Endodermal cell (in vitro differentiated cells): ENCODE results near the gene ST3GAL6. TPM values are rescaled to one million over a fixed set of nuclear protein-coding genes. Genes with fewer than 3 reads are reported as not detected.

ENCODE experiments used
- DNase-seq: peaks from one replicate; pipeline ENCODE4 v3.0.0-alpha.2; 2017
- H3K27ac ChIP-seq: 2 replicates; pipeline ENCODE4 v1.5.1; 2013; ENCODE audit warnings: mild to moderate bottlenecking, low read depth, low read length, moderate library complexity
- H3K27me3 ChIP-seq: 2 replicates; pipeline ENCODE4 v1.6.1; 2013; ENCODE audit warnings: mild to moderate bottlenecking, low read length, moderate library complexity; ENCODE audit not compliant: insufficient read depth, control insufficient read depth, poor library complexity, severe bottlenecking
- H3K36me3 ChIP-seq: 2 replicates; pipeline ENCODE4 v1.7.0; 2013; ENCODE audit warnings: mild to moderate bottlenecking, low read length, moderate library complexity; ENCODE audit not compliant: control insufficient read depth, insufficient read depth
- H3K4me1 ChIP-seq: one replicate; pipeline ENCODE4 v1.7.0; 2013; ENCODE audit warnings: low read length; ENCODE audit not compliant: control insufficient read depth, insufficient read depth
- H3K4me3 ChIP-seq: 2 replicates; pipeline ENCODE4 v1.5.1; 2013; ENCODE audit warnings: mild to moderate bottlenecking, low read length, moderate library complexity
- H3K9ac ChIP-seq: 2 replicates; pipeline ENCODE4 v1.6.1; 2013; ENCODE audit warnings: mild to moderate bottlenecking, low read length, moderate library complexity; ENCODE audit not compliant: poor library complexity, severe bottlenecking; ENCODE audit errors: extremely low read depth
- H3K9me3 ChIP-seq: 2 replicates; pipeline ENCODE4 v1.6.1; 2013; ENCODE audit warnings: mild to moderate bottlenecking, low read length, moderate library complexity; ENCODE audit not compliant: control insufficient read depth
- H3K27ac Mint-ChIP-seq: 2 replicates; pipeline ENCODE4 v1.8.0; 2020; ENCODE audit warnings: mixed read lengths
- H3K27me3 Mint-ChIP-seq: 2 replicates; pipeline ENCODE4 v1.8.0; 2021; ENCODE audit warnings: mild to moderate bottlenecking, mixed read lengths; ENCODE audit not compliant: insufficient read depth
- H3K36me3 Mint-ChIP-seq: 2 replicates; pipeline ENCODE4 v1.8.0; 2020; ENCODE audit warnings: low read depth, mixed read lengths
- H3K4me1 Mint-ChIP-seq: 2 replicates; pipeline ENCODE4 v1.8.0; 2020; ENCODE audit warnings: mixed read lengths
- H3K4me3 Mint-ChIP-seq: 2 replicates; pipeline ENCODE4 v1.8.0; 2020; ENCODE audit warnings: mild to moderate bottlenecking, moderate library complexity, mixed read lengths
- H3K9me3 Mint-ChIP-seq: 2 replicates; pipeline ENCODE4 v1.8.0; 2020; ENCODE audit warnings: mild to moderate bottlenecking, mixed read lengths
- CTCF ChIP-seq: fragments of 200-600 bp; sonication (generic); conservative IDR thresholded peaks from 2 replicates; pipeline ENCODE4 v1.5.0; 2021; ENCODE audit warnings: antibody characterized with exemption, mild to moderate bottlenecking
- WGBS, 2 experiments: methylation state at CpG; one replicate each; pipeline versions ENCODE4 v1.1.5 to v1.1.7; 2013; ENCODE audit warnings: missing lambda C conversion rate in 2 of 2, mixed read lengths in 1 of 2; ENCODE audit not compliant: insufficient coverage in 1 of 2, insufficient read length in 1 of 2; 5-methylcytosine and 5-hydroxymethylcytosine counted together
- total RNA-seq, 2 donors: library from RNA; stranded (reverse); fragmentation: NEBNext Ultra II Directional in 1 of 2; extraction: Animal tissue kit (Norgen Biotek cat#: 25700) in 1 of 2; gene quantifications; 2 replicates in 1 of 2; 3 replicates in 1 of 2; pipeline ENCODE4 v1.2.1, GENCODE V29; 2021

Gene ST3GAL6
- total RNA-seq, 2 donors from 2014 or later: 8.1 to 9.9 TPM

- H3K9me3 Mint-ChIP-seq: no peaks in the 10 kb centered on the region
- TF ChIP-seq CTCF: no peak
- no peaks in the 10 kb centered on the region for H3K36me3 Mint-ChIP-seq
- H3K4me1 ChIP-seq: no peaks in the 10 kb centered on the region
- peak overlapping the region; percentile 89 for H3K4me3 ChIP-seq
- DNase-seq: peak; percentile 56
- H3K27ac ChIP-seq: no peak overlapping the region
- no peaks in the 10 kb centered on the region for H3K9me3 ChIP-seq
- H3K4me1 Mint-ChIP-seq: peaks cover 11% of the 10 kb centered on the region
- H3K36me3 ChIP-seq: no peaks in the 10 kb centered on the region
- WGBS, 2 experiments: 15 to 19% methylated on average over 7 to 15 of the region's 15 CpGs
- peaks cover 62% of the 10 kb centered on the region for H3K27me3 Mint-ChIP-seq
- H3K4me3 Mint-ChIP-seq: peak overlapping the region; percentile 66
- H3K27ac Mint-ChIP-seq: no peak overlapping the region
- H3K27me3 ChIP-seq: peaks cover 41% of the 10 kb centered on the region
- peak overlapping the region; percentile 58 for H3K9ac ChIP-seq
These were observed 29.3 kb upstream of the ST3GAL6 start for GRCh38 chr3:98733812-98734281.

GRCh38 chr3:98734306-98734705 lies 28.8 kb upstream of the ST3GAL6 start:
- peak overlapping the region; percentile 66 for H3K4me3 Mint-ChIP-seq
- H3K27ac Mint-ChIP-seq: no peak overlapping the region
- H3K27me3 Mint-ChIP-seq: peaks cover 62% of the 10 kb centered on the region
- peaks cover 41% of the 10 kb centered on the region for H3K27me3 ChIP-seq
- peaks cover 11% of the 10 kb centered on the region for H3K4me1 Mint-ChIP-seq
- H3K9ac ChIP-seq: no peak overlapping the region
- 61 to 80% methylated on average over 2 to 4 of the region's 4 CpGs for WGBS, 2 experiments
- H3K36me3 Mint-ChIP-seq: no peaks in the 10 kb centered on the region
- no peaks in the 10 kb centered on the region for H3K9me3 ChIP-seq
- no peak for TF ChIP-seq CTCF
- no peaks in the 10 kb centered on the region for H3K4me1 ChIP-seq
- H3K9me3 Mint-ChIP-seq: no peaks in the 10 kb centered on the region
- H3K4me3 ChIP-seq: peak overlapping the region; percentile 89
- DNase-seq: no peak
- no peak overlapping the region for H3K27ac ChIP-seq
- H3K36me3 ChIP-seq: no peaks in the 10 kb centered on the region

GRCh38 chr3:98734735-98735134 lies 28.4 kb upstream of the ST3GAL6 start:
- Histone ChIP-seq H3K9me3 (no peaks in the 10 kb centered on the region), H3K27ac (no peak overlapping the region), H3K4me1 (no peaks in the 10 kb centered on the region), H3K4me3 (no peak overlapping the region), H3K36me3 (no peaks in the 10 kb centered on the region), H3K27me3 (peaks cover 41% of the 10 kb centered on the region), H3K9ac (no peak overlapping the region)
- Mint-ChIP-seq H3K4me3 (no peak overlapping the region), H3K27me3 (peaks cover 59% of the 10 kb centered on the region), H3K9me3 (no peaks in the 10 kb centered on the region), H3K36me3 (no peaks in the 10 kb centered on the region), H3K27ac (no peak overlapping the region), H3K4me1 (peaks cover 11% of the 10 kb centered on the region)
- TF ChIP-seq CTCF: no peak
- DNase-seq: no peak
- 91 to 96% methylated on average over 4 of the region's 4 CpGs for WGBS, 2 experiments
